Heart left ventricle (tissue), 16 donors: Measurements from ENCODE around the gene SARNP. TPM values are rescaled to one million over a fixed set of nuclear protein-coding genes. Genes with fewer than 3 reads are reported as not detected.

Source experiments
- ATAC-seq, 4 donors: fragments of 200-7000 bp; cut with Tn5 transposase; one replicate each; pipeline ENCODE4 v1.9.1; 2020 to 2022; ENCODE audit warnings: moderate library complexity in 4 of 4, mild to moderate bottlenecking in 3 of 4, moderate number of reproducible peaks in 1 of 4
- DNase-seq, 5 donors: peaks; one replicate each; pipeline ENCODE4 v3.0.0-alpha.2; 2020
- H3K27ac ChIP-seq, 12 donors: fragments of 200-600 bp; sonication (generic) in 4 of 12; one replicate each; pipeline versions ENCODE4 v1.5.0 to v1.8.0; 2016 to 2022; ENCODE audit warnings: mild to moderate bottlenecking in 2 of 12
- H3K27me3 ChIP-seq, 9 donors: fragments of 200-600 bp; sonication (generic) in 2 of 9; one replicate each; pipeline versions ENCODE4 v1.5.1 to v1.8.0; 2016 to 2022; ENCODE audit warnings: mild to moderate bottlenecking in 3 of 9
- H3K36me3 ChIP-seq, 9 donors: fragments of 200-600 bp; sonication (generic) in 2 of 9; one replicate each; pipeline versions ENCODE4 v1.5.0 to v1.8.0; 2018 to 2022; ENCODE audit warnings: mild to moderate bottlenecking in 2 of 9
- H3K4me1 ChIP-seq, 12 donors: fragments of 200-600 bp; sonication (generic) in 4 of 12; one replicate each; pipeline versions ENCODE4 v1.5.0 to v1.8.0; 2016 to 2022; ENCODE audit warnings: mild to moderate bottlenecking in 3 of 12
- H3K4me3 ChIP-seq, 12 donors: fragments of 200-600 bp; sonication (generic) in 4 of 12; one replicate each; pipeline versions ENCODE4 v1.5.0 to v1.8.0; 2017 to 2022; ENCODE audit warnings: mild to moderate bottlenecking in 9 of 12, moderate library complexity in 4 of 12
- H3K9me3 ChIP-seq, 12 donors: fragments of 200-600 bp; sonication (generic) in 4 of 12; one replicate each; pipeline versions ENCODE4 v1.5.0 to v1.8.0; 2016 to 2022; ENCODE audit warnings: mild to moderate bottlenecking in 1 of 12
- CTCF ChIP-seq, 12 donors: fragments of 200-600 bp; sonication (generic) in 4 of 12; IDR thresholded peaks; one replicate each; pipeline versions ENCODE4 v1.5.0 to v1.8.0; 2018 to 2022; ENCODE audit warnings: antibody characterized with exemption in 12 of 12, mild to moderate bottlenecking in 5 of 12
- POLR2A ChIP-seq, 2 donors: fragments of 450-650 bp; IDR thresholded peaks; one replicate each; pipeline ENCODE4 v1.6.1; 2017; ENCODE audit warnings: antibody characterized with exemption in 2 of 2, mild to moderate bottlenecking in 2 of 2, moderate library complexity in 2 of 2
- WGBS, 4 donors: extraction: QIAGEN DNeasy Blood & Tissue Kit in 2 of 4; methylation state at CpG; one replicate each; pipeline versions ENCODE4 v1.1.5 to v1.1.7; 2013 to 2018; 5-methylcytosine and 5-hydroxymethylcytosine counted together
- intact Hi-C, 10 donors: fragments of 100-400 bp; cut with DNase I; formaldehyde crosslinking; loops; one replicate each; pipeline versions ENCODE4 v1.11.1 to v1.14.2; 2022
- polyA plus RNA-seq, 2 donors: library from polyadenylated mRNA; stranded (reverse); fragments of 200-250 nt; gene quantifications; one replicate each; pipeline ENCODE4 v1.2.3, GENCODE V29; 2013
- total RNA-seq, 9 donors: library from RNA; depleted of rRNA in 2 of 9; stranded (reverse); fragments of >200 nt in 2 of 9; fragmentation: NEBNext Ultra II Directional in 3 of 9; extraction: Animal tissue kit (Norgen Biotek cat#: 25700) in 3 of 9; gene quantifications; one replicate each; pipeline versions ENCODE4 v1.1.0 to v1.2.4, GENCODE V29; 2016 to 2023
- donor health status: ischemic (EF 13 %, LVEDD 7.1; RV severe dilation, severe dysfunction).
- donor health status: healthy with polysubstance abuse.
- donor health status: DM: no; HTN: yes; CAD: no.
- donor health status: DM: no; HTN: no; CAD: no.
- donor health status: ischemic (EF 25% LVEDD 6.9; RV normal size, moderate dysfunction).
- donor health status: ischemic (EF 25% LVEDD 5.7; RV mildly dilated, moderate dysfunction).
- donor health status: healthy.
- donor health status: DM: yes; HTN: yes; CAD: no.
- donor health status: ischemic (EF 35%, LVEDD 5.7; RV mildly dilated, moderate dysfunction).
- donor health status: nonischemic (EF 11% LVEDD 7.7; RV severe dilation, severe dysfunction).
- donor health status: DM: yes; HTN: yes; CAD: no.
- donor health status: PGD.
- donor health status: ischemic (EF 29% LVEDD 5.4; RV normal size, mild dysfunction).
- donor health status: nonischemic (EF 23%, LVEDD 6.1; RV moderate dilation, normal function).

SARNP gene
- total and polyA plus RNA-seq, 11 donors, result 47.2 to 138 (median 55.9) TPM

GRCh38 chr12:55828357-55828756, 10.8 kb upstream of the SARNP start:
- ATAC-seq (no peak), DNase-seq (no peak)
- H3K27ac ChIP-seq, result peak overlapping the region in 9 of 12 donors; percentile 14 to 95 (median 91)
- H3K27me3 ChIP-seq, result no peaks in the 10 kb centered on the region
- peaks cover 0 to 18% (median 2%) of the 10 kb centered on the region in 9 donors for H3K36me3 ChIP-seq
- WGBS, 4 donors, result 86 to 90% (median 87%) methylated on average over 5 of the region's 5 CpGs
- peak overlapping the region in 9 of 12 donors; percentile 75 to 97 (median 89) for H3K4me3 ChIP-seq
- intact Hi-C loops, result loop anchor here in 3 of 10 donors (1.0 to 10.0 kb wide), 3 partner anchors 8 to 216 kb away; partner anchors contain the start of genes PYM1 (in 1 of the 3) and RPS26 (in 1 of the 3)
- no peak for TF ChIP-seq CTCF (IDR thresholded peaks at IDR 0.05)
- TF ChIP-seq POLR2A (IDR thresholded peaks at IDR 0.05), result no peak
- no peaks in the 10 kb centered on the region for H3K9me3 ChIP-seq
- H3K4me1 ChIP-seq, result peaks cover 0 to 61% (median 36%) of the 10 kb centered on the region in 12 donors

- Histone ChIP-seq H3K4me3 (peak overlapping the region in 1 of 12 donors; percentile 92), H3K9me3 (no peaks in the 10 kb centered on the region), H3K27ac (peak overlapping the region in 4 of 12 donors; percentile 14 to 95 (median 56)), H3K4me1 (peaks cover 0 to 61% (median 36%) of the 10 kb centered on the region in 12 donors), H3K27me3 (no peaks in the 10 kb centered on the region), H3K36me3 (peaks cover 0 to 24% (median 7%) of the 10 kb centered on the region in 9 donors)
- DNase-seq, result no peak
- no peak for TF ChIP-seq CTCF (IDR thresholded peaks at IDR 0.05)
- TF ChIP-seq POLR2A (IDR thresholded peaks at IDR 0.05), result no peak
- intact Hi-C loops, result loop anchor here in 3 of 10 donors (1.0 to 10.0 kb wide), 3 partner anchors 8 to 217 kb away; partner anchors contain the start of genes PYM1 (in 1 of the 3) and RPS26 (in 1 of the 3)
- WGBS, 4 donors, result 87 to 91% (median 89%) methylated on average over 15 of the region's 15 CpGs
- ATAC-seq, result no peak
Measured at GRCh38 chr12:55827806-55828205, 10.3 kb upstream of the SARNP start.

- TF ChIP-seq POLR2A (IDR thresholded peaks at IDR 0.05) (no peak), CTCF (IDR thresholded peaks at IDR 0.05) (no peak)
- intact Hi-C loops, result loop anchor here in 2 of 10 donors (5.0 to 10.0 kb wide), 2 partner anchors 103 to 220 kb away; partner anchors contain the start of genes PYM1 (in 1 of the 2) and RPS26 (in 1 of the 2)
- no peak for ATAC-seq
- Histone ChIP-seq H3K9me3 (no peaks in the 10 kb centered on the region), H3K4me3 (no peak overlapping the region), H3K36me3 (peaks cover 0 to 54% (median 38%) of the 10 kb centered on the region in 9 donors), H3K27me3 (no peaks in the 10 kb centered on the region), H3K27ac (no peak overlapping the region), H3K4me1 (peaks cover 0 to 48% (median 26%) of the 10 kb centered on the region in 12 donors)
- WGBS, 4 donors, result 89 to 92% (median 90%) methylated on average over 5 of the region's 5 CpGs
- no peak for DNase-seq
Measured at GRCh38 chr12:55824726-55825125, 7.2 kb upstream of the SARNP start.

GRCh38 chr12:55823419-55823818, 5.9 kb upstream of the SARNP start:
- intact Hi-C loops, result loop anchor here in 1 of 10 donors (10.0 kb wide), 1 partner anchor 221 kb away; the partner anchor contains the start of gene RPS26
- Histone ChIP-seq H3K4me1 (peaks cover 0 to 54% (median 24%) of the 10 kb centered on the region in 12 donors), H3K4me3 (no peak overlapping the region), H3K27me3 (no peaks in the 10 kb centered on the region), H3K9me3 (no peaks in the 10 kb centered on the region), H3K36me3 (peaks cover 0 to 61% (median 45%) of the 10 kb centered on the region in 9 donors), H3K27ac (no peak overlapping the region)
- 88 to 92% (median 91%) methylated on average over 4 of the region's 4 CpGs for WGBS, 4 donors
- DNase-seq, result no peak
- no peak for ATAC-seq
- TF ChIP-seq POLR2A (IDR thresholded peaks at IDR 0.05), result no peak
